GM23248 (cell line): Measurements from ENCODE around the gene KRTAP4-9. TPM values are rescaled to one million over a fixed set of nuclear protein-coding genes. Genes with fewer than 3 reads are reported as not detected.
"Not testable (repeated sequence)": the region's sequence is repeated elsewhere in the genome, so short reads cannot be mapped to it uniquely, and the experiment has no call there.

Experiments used
- DNase-seq: peaks from one replicate; pipeline ENCODE4 v3.0.0-alpha.2; 2015
- H2AFZ ChIP-seq: fragments of 200-600 bp; sonication (generic); 2 replicates; pipeline ENCODE4 v1.6.1; 2016; ENCODE audit warnings: antibody characterized with exemption
- H3F3A ChIP-seq: fragments of 200-600 bp; sonication (generic); 2 replicates; pipeline ENCODE4 v1.6.1; 2016; ENCODE audit warnings: mild to moderate bottlenecking, antibody characterized with exemption, mixed run types; ENCODE audit not compliant: insufficient read depth
- H3K27ac ChIP-seq: fragments of 200-600 bp; sonication (generic); 2 replicates; pipeline ENCODE4 v1.5.1; 2016; ENCODE audit warnings: mild to moderate bottlenecking
- H3K27me3 ChIP-seq: fragments of 200-600 bp; sonication (generic); replicated peaks from 2 replicates; pipeline ENCODE4 v1.6.1; 2016; ENCODE audit warnings: mild to moderate bottlenecking; ENCODE audit not compliant: insufficient read depth
- H3K36me3 ChIP-seq: fragments of 200-600 bp; sonication (generic); 2 replicates; pipeline ENCODE4 v1.6.1; 2016; ENCODE audit warnings: low read depth, mild to moderate bottlenecking
- H3K4me1 ChIP-seq: fragments of 200-600 bp; sonication (generic); 2 replicates; pipeline ENCODE4 v1.6.1; 2016; ENCODE audit warnings: mild to moderate bottlenecking; ENCODE audit not compliant: insufficient read depth
- H3K4me2 ChIP-seq: fragments of 200-600 bp; sonication (generic); one replicate; pipeline ENCODE4 v1.6.1; 2016; ENCODE audit warnings: mild to moderate bottlenecking; ENCODE audit not compliant: unreplicated experiment
- H3K4me3 ChIP-seq: fragments of 200-600 bp; sonication (generic); 2 replicates; pipeline ENCODE4 v1.5.1; 2016; ENCODE audit warnings: mild to moderate bottlenecking
- H3K79me2 ChIP-seq: fragments of 200-600 bp; sonication (generic); 2 replicates; pipeline ENCODE4 v1.6.1; 2016; ENCODE audit warnings: mild to moderate bottlenecking; ENCODE audit not compliant: insufficient read depth
- H3K9ac ChIP-seq: fragments of 200-600 bp; sonication (generic); 2 replicates; pipeline ENCODE4 v1.6.1; 2016; ENCODE audit warnings: mild to moderate bottlenecking
- H3K9me2 ChIP-seq: fragments of 200-600 bp; sonication (generic); 2 replicates; pipeline ENCODE4 v1.6.1; 2016; ENCODE audit warnings: mixed run types, mild to moderate bottlenecking, moderate library complexity; ENCODE audit not compliant: insufficient read depth
- H3K9me3 ChIP-seq: fragments of 200-600 bp; sonication (generic); one replicate; pipeline ENCODE4 v1.6.1; 2017; ENCODE audit warnings: low read depth
- H4K20me1 ChIP-seq: fragments of 200-600 bp; sonication (generic); 2 replicates; pipeline ENCODE4 v1.6.0; 2016; ENCODE audit not compliant: insufficient read depth
- EZH2 ChIP-seq: fragments of 200-600 bp; sonication (generic); IDR thresholded peaks from 2 replicates; pipeline ENCODE4 v1.6.1; 2018; ENCODE audit warnings: antibody characterized with exemption, mild to moderate bottlenecking; ENCODE audit not compliant: insufficient read depth, poor library complexity, severe bottlenecking
- EZH2phosphoT487 ChIP-seq: fragments of 200-600 bp; sonication (generic); IDR thresholded peaks from 2 replicates; pipeline ENCODE4 v1.6.1; 2018; ENCODE audit warnings: antibody characterized with exemption, moderate library complexity, mild to moderate bottlenecking, low read depth; ENCODE audit not compliant: insufficient read depth
- WGBS, 2 experiments: methylation state at CpG; one replicate each; pipeline ENCODE4 v1.1.6; 2015 to 2017; ENCODE audit warnings: low lambda C conversion rate in 2 of 2, low coverage in 1 of 2; ENCODE audit errors: missing lambda C conversion rate in 2 of 2; 5-methylcytosine and 5-hydroxymethylcytosine counted together
- in situ Hi-C: fragments of 300-500 bp; cut with MboI; formaldehyde crosslinking; loops from 2 replicates; pipeline ENCODE4 v1.15.0; 2020
- polyA plus RNA-seq: library from polyadenylated mRNA; unstranded; fragments of >200 nt; fragmentation: Nextera tagmentation; extraction: Ambion mirVana; gene quantifications from 2 replicates; pipeline ENCODE4 v1.2.1, GENCODE V29; 2016
- total RNA-seq: library from RNA; depleted of rRNA; stranded (reverse); fragments of >200 nt; shearing (Covaris generic); gene quantifications from 2 replicates; pipeline ENCODE4 v1.2.3, GENCODE V29; 2014

The KRTAP4-9 gene
- total and polyA plus RNA-seq, 2 experiments from 2014 or later: 0.51 TPM; not detected in 1

GRCh38 chr17:41127371-41127770, 22.2 kb downstream of the KRTAP4-9 start:
- no peaks in the 10 kb centered on the region for H4K20me1 ChIP-seq
- no peak overlapping the region for H3K27ac ChIP-seq
- 94 to 96% methylated on average over 1 of the region's 1 CpG for WGBS, 2 experiments
- DNase-seq: no peak
- H2AFZ ChIP-seq: no peak overlapping the region
- no peaks in the 10 kb centered on the region for H3K36me3 ChIP-seq
- H3F3A ChIP-seq: peaks cover 22% of the 10 kb centered on the region
- no peaks in the 10 kb centered on the region for H3K9me2 ChIP-seq
- no peaks in the 10 kb centered on the region for H3K27me3 ChIP-seq
- no peaks in the 10 kb centered on the region for H3K9me3 ChIP-seq
- no peak for TF ChIP-seq EZH2phosphoT487
- no peak for TF ChIP-seq EZH2
- H3K4me1 ChIP-seq: peaks cover 23% of the 10 kb centered on the region
- no peak overlapping the region for H3K4me3 ChIP-seq
- no peaks in the 10 kb centered on the region for H3K79me2 ChIP-seq
- in situ Hi-C loops: no loop called here
- no peak overlapping the region for H3K4me2 ChIP-seq
- no peak overlapping the region for H3K9ac ChIP-seq

- no peaks in the 10 kb centered on the region for H3K27me3 ChIP-seq
- peak overlapping the region; percentile 7; the same call in 1 of the 2 replicates for H3K27ac ChIP-seq
- peaks cover 28% of the 10 kb centered on the region; the same call in 1 of the 2 replicates for H3F3A ChIP-seq
- H3K4me2 ChIP-seq: peak overlapping the region; percentile 50
- in situ Hi-C loops: no loop called here
- no peaks in the 10 kb centered on the region for H3K36me3 ChIP-seq
- H3K9ac ChIP-seq: no peak overlapping the region
- H2AFZ ChIP-seq: peak overlapping the region; percentile 53
- H3K9me2 ChIP-seq: no peaks in the 10 kb centered on the region
- peaks cover 28% of the 10 kb centered on the region for H3K4me1 ChIP-seq
- TF ChIP-seq EZH2 (no peak), EZH2phosphoT487 (no peak)
- 51 to 52% methylated on average over 3 of the region's 3 CpGs for WGBS, 2 experiments
- H3K9me3 ChIP-seq: no peaks in the 10 kb centered on the region
- no peaks in the 10 kb centered on the region for H4K20me1 ChIP-seq
- no peak overlapping the region for H3K4me3 ChIP-seq
- DNase-seq: peak; percentile 51
- H3K79me2 ChIP-seq: no peaks in the 10 kb centered on the region
These were observed 26.8 kb downstream of the KRTAP4-9 start for GRCh38 chr17:41131979-41132378.

- DNase-seq: no peak
- TF ChIP-seq EZH2 (no peak), EZH2phosphoT487 (no peak)
- peaks cover 28% of the 10 kb centered on the region for H3K4me1 ChIP-seq
- H3K79me2 ChIP-seq: no peaks in the 10 kb centered on the region
- H3K9me2 ChIP-seq: peaks cover 2% of the 10 kb centered on the region; the same call in 1 of the 2 replicates
- peak overlapping the region; percentile 72 for H2AFZ ChIP-seq
- peak overlapping the region; percentile 24 for H3K4me2 ChIP-seq
- H3K9me3 ChIP-seq: no peaks in the 10 kb centered on the region
- H3K9ac ChIP-seq: no peak overlapping the region
- WGBS, 2 experiments: 70 to 72% methylated on average over 2 of the region's 2 CpGs
- no peaks in the 10 kb centered on the region for H3K36me3 ChIP-seq
- in situ Hi-C loops: no loop called here
- H3K27ac ChIP-seq: peak overlapping the region; percentile 33
- H4K20me1 ChIP-seq: no peaks in the 10 kb centered on the region
- no peak overlapping the region for H3K4me3 ChIP-seq
- peaks cover 28% of the 10 kb centered on the region; the same call in 1 of the 2 replicates for H3F3A ChIP-seq
- no peaks in the 10 kb centered on the region for H3K27me3 ChIP-seq
These were observed 28.9 kb downstream of the KRTAP4-9 start for GRCh38 chr17:41133880-41134735.

- H3K4me3 ChIP-seq, H4K20me1 ChIP-seq, H2AFZ ChIP-seq, H3K27me3 ChIP-seq, H3K79me2 ChIP-seq, in situ Hi-C loops, H3K27ac ChIP-seq, DNase-seq, H3K4me2 ChIP-seq, H3K9me2 ChIP-seq, H3K9ac ChIP-seq, H3K36me3 ChIP-seq, H3K9me3 ChIP-seq: not testable (repeated sequence)
- Histone ChIP-seq H3F3A (peaks cover 13% of the 10 kb centered on the region), H3K4me1 (peaks cover 14% of the 10 kb centered on the region)
- WGBS, 2 experiments: 90 to 91% methylated on average over 11 to 12 of the region's 12 CpGs
These were observed 34.7 kb downstream of the KRTAP4-9 start for GRCh38 chr17:41139865-41140264.
